K562 treated with DMSO at 1 percent for 24 hours (cell line): Measurements from ENCODE around the gene PCARE. TPM values are rescaled to one million over a fixed set of nuclear protein-coding genes. Genes with fewer than 3 reads are reported as not detected.

Source experiments
- total RNA-seq: library from RNA; unstranded; fragments of 300-600 nt; gene quantifications from 2 replicates; pipeline ENCODE4 v1.2.3, GENCODE V29; 2022; ENCODE audit warnings: low read depth; ENCODE audit not compliant: insufficient read depth

PCARE gene
- not detected in 2 replicates for total RNA-seq

GRCh38 chr2:29074411-29074810 is at the start of gene PCARE:
Gene PCARE (minus strand): TSS chr2:29074523. CDS start chr2:29074261, 262 bp downstream.

DNA sequence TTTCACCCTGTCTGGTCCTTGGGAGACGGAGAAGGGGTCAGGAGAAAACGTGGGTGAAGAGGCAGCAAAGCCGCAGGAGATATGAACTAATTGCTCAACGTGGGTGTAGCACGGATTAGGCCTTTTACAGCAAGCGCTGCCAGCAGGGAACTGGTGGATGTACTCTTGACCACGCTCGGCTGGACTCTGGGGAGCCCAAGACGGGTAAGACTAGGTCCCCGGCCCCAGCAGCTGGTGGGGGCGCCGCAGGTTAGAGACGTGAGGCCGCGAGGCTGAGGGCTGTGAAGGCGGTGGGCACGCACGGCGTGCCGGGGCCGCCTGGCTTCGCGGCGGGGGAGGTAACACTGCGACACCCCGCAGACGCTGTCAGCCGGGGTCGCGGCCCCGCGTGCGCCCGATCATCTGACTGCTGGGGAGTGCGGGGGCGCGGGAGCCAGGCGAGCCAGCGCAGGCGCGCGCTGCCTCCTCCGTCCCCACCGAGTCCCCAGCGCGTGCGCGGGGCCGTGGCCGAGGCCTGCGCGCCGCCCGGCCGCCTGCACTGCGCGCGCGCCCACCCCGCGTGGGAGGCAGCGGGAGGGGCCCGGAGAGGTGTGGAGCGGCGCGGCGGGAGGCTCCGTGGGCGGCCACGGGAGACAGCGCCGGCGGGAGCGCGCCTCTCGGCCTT is 40.8 kb upstream of the PCARE start, which contains the start of gene CLIP4:
TSS of gene CLIP4 (plus strand) at position 470 of the 664 bp plus-strand sequence. CDS start 5,974 bp downstream, outside the sequence.

Other genes with a start within 250 kb of the PCARE start
- 15.8 and 18.1 TPM in 2 replicates for gene TRMT61B, start 204.2 kb downstream of the PCARE start, total RNA-seq
- gene WDR43, start 179.9 kb downstream of the PCARE start, total RNA-seq, result 11.9 and 12.4 TPM in 2 replicates
- gene TOGARAM2, start 93.2 kb downstream of the PCARE start, total RNA-seq, result not detected in 2 replicates
- 0.46 and 0.80 TPM in 2 replicates for gene CLIP4, start 40.9 kb upstream of the PCARE start, total RNA-seq